ENCODE measurements around the gene ZNF584.
"Not testable (repeated sequence)": the region's sequence is repeated elsewhere in the genome, so short reads cannot be mapped to it uniquely, and the experiment has no call there.

ZNF584 gene

GRCh38 chr19:58374200-58374599 is 34.2 kb upstream of the ZNF584 start:
- H3K36me3 ChIP-seq (ENCODE audit: control insufficient read depth, insufficient read depth, low read length), result no peaks in the 10 kb centered on the region
- no peak overlapping the region for H3K27ac ChIP-seq (ENCODE audit: insufficient read depth, low read depth, low read length, poor library complexity, severe bottlenecking)
- H3K9me3 ChIP-seq (ENCODE audit: control insufficient read depth, low read length), result no peaks in the 10 kb centered on the region
- H3K4me1 ChIP-seq (ENCODE audit: control insufficient read depth, insufficient read depth, low read length), result no peaks in the 10 kb centered on the region
- no peaks in the 10 kb centered on the region for H3K27me3 ChIP-seq (ENCODE audit: control insufficient read depth, insufficient read depth, low read length, poor library complexity, severe bottlenecking)
- WGBS, 2 experiments, result 96 to 98% methylated on average over 3 to 4 of the region's 4 CpGs
- H3K4me3 ChIP-seq (ENCODE audit: insufficient read depth, low read depth, low read length), result no peak overlapping the region

- not testable (repeated sequence) for H3K27ac ChIP-seq (ENCODE audit: insufficient read depth, low read depth, low read length, poor library complexity, severe bottlenecking); H3K27me3 ChIP-seq (ENCODE audit: control insufficient read depth, insufficient read depth, low read length, poor library complexity, severe bottlenecking); H3K4me3 ChIP-seq (ENCODE audit: insufficient read depth, low read depth, low read length); H3K9me3 ChIP-seq (ENCODE audit: control insufficient read depth, low read length); H3K36me3 ChIP-seq (ENCODE audit: control insufficient read depth, insufficient read depth, low read length)
- H3K4me1 ChIP-seq (ENCODE audit: control insufficient read depth, insufficient read depth, low read length), result peaks cover 10% of the 10 kb centered on the region
- 78 to 90% methylated on average over 7 of the region's 7 CpGs for WGBS, 2 experiments
Observed at GRCh38 chr19:58376724-58377123, 31.7 kb upstream of the ZNF584 start.

GRCh38 chr19:58379246-58379645 is 29.2 kb upstream of the ZNF584 start:
- H3K4me3 ChIP-seq (ENCODE audit: insufficient read depth, low read depth, low read length), result no peak overlapping the region
- H3K27ac ChIP-seq (ENCODE audit: insufficient read depth, low read depth, low read length, poor library complexity, severe bottlenecking), result no peak overlapping the region
- no peaks in the 10 kb centered on the region for H3K36me3 ChIP-seq (ENCODE audit: control insufficient read depth, insufficient read depth, low read length)
- no peaks in the 10 kb centered on the region for H3K9me3 ChIP-seq (ENCODE audit: control insufficient read depth, low read length)
- H3K4me1 ChIP-seq (ENCODE audit: control insufficient read depth, insufficient read depth, low read length), result peaks cover 11% of the 10 kb centered on the region
- no peaks in the 10 kb centered on the region for H3K27me3 ChIP-seq (ENCODE audit: control insufficient read depth, insufficient read depth, low read length, poor library complexity, severe bottlenecking)
- 92% methylated on average over 6 of the region's 6 CpGs for WGBS, 2 experiments

GRCh38 chr19:58380037-58380661 is 28.3 kb upstream of the ZNF584 start:
- Histone ChIP-seq H3K9me3 (ENCODE audit: control insufficient read depth, low read length) (no peaks in the 10 kb centered on the region), H3K27ac (ENCODE audit: insufficient read depth, low read depth, low read length, poor library complexity, severe bottlenecking) (peak overlapping the region; percentile 0), H3K36me3 (ENCODE audit: control insufficient read depth, insufficient read depth, low read length) (no peaks in the 10 kb centered on the region), H3K4me1 (ENCODE audit: control insufficient read depth, insufficient read depth, low read length) (peaks cover 11% of the 10 kb centered on the region), H3K4me3 (ENCODE audit: insufficient read depth, low read depth, low read length) (peak overlapping the region; percentile 67), H3K27me3 (ENCODE audit: control insufficient read depth, insufficient read depth, low read length, poor library complexity, severe bottlenecking) (no peaks in the 10 kb centered on the region)
- WGBS, 2 experiments, result 11 to 13% methylated on average over 24 of the region's 24 CpGs

GRCh38 chr19:58380662-58381459 is 27.6 kb upstream of the ZNF584 start, which contains the start of gene ZNF837:
Gene ZNF837 (minus strand): TSS chr19:58381030. CDS start chr19:58369332, 11,698 bp downstream.
- Histone ChIP-seq H3K27ac (ENCODE audit: insufficient read depth, low read depth, low read length, poor library complexity, severe bottlenecking) (peak within 1 kb of the TSS; percentile 0), H3K27me3 (ENCODE audit: control insufficient read depth, insufficient read depth, low read length, poor library complexity, severe bottlenecking) (no peaks in the 10 kb centered on the region), H3K4me1 (ENCODE audit: control insufficient read depth, insufficient read depth, low read length) (peaks cover 16% of the 10 kb centered on the region), H3K4me3 (ENCODE audit: insufficient read depth, low read depth, low read length) (peak within 1 kb of the TSS; percentile 67), H3K9me3 (ENCODE audit: control insufficient read depth, low read length) (no peaks in the 10 kb centered on the region), H3K36me3 (ENCODE audit: control insufficient read depth, insufficient read depth, low read length) (no peaks in the 10 kb centered on the region)
- 0% methylated on average over 83 of the region's 83 CpGs for WGBS, 2 experiments

GRCh38 chr19:58381460-58382212 is 26.8 kb upstream of the ZNF584 start:
- Histone ChIP-seq H3K27me3 (ENCODE audit: control insufficient read depth, insufficient read depth, low read length, poor library complexity, severe bottlenecking) (no peaks in the 10 kb centered on the region), H3K9me3 (ENCODE audit: control insufficient read depth, low read length) (no peaks in the 10 kb centered on the region), H3K36me3 (ENCODE audit: control insufficient read depth, insufficient read depth, low read length) (no peaks in the 10 kb centered on the region), H3K27ac (ENCODE audit: insufficient read depth, low read depth, low read length, poor library complexity, severe bottlenecking) (no peak overlapping the region), H3K4me3 (ENCODE audit: insufficient read depth, low read depth, low read length) (peak overlapping the region; percentile 67), H3K4me1 (ENCODE audit: control insufficient read depth, insufficient read depth, low read length) (peaks cover 19% of the 10 kb centered on the region)
- WGBS, 2 experiments, result 44 to 49% methylated on average over 22 to 25 of the region's 26 CpGs

- Histone ChIP-seq H3K9me3 (ENCODE audit: control insufficient read depth, low read length) (no peaks in the 10 kb centered on the region), H3K36me3 (ENCODE audit: control insufficient read depth, insufficient read depth, low read length) (no peaks in the 10 kb centered on the region)
- 94% methylated on average over 6 of the region's 6 CpGs for WGBS, 2 experiments
Observed at GRCh38 chr19:58382997-58383603, 25.3 kb upstream of the ZNF584 start.

GRCh38 chr19:58385313-58385890 is 23.0 kb upstream of the ZNF584 start:
- peak overlapping the region; percentile 96 for H3K4me3 ChIP-seq (ENCODE audit: insufficient read depth, low read depth, low read length)
- no peak overlapping the region for H3K27ac ChIP-seq (ENCODE audit: insufficient read depth, low read depth, low read length, poor library complexity, severe bottlenecking)
- peaks cover 9% of the 10 kb centered on the region for H3K36me3 ChIP-seq (ENCODE audit: control insufficient read depth, insufficient read depth, low read length)
- no peaks in the 10 kb centered on the region for H3K27me3 ChIP-seq (ENCODE audit: control insufficient read depth, insufficient read depth, low read length, poor library complexity, severe bottlenecking)
- WGBS, 2 experiments, result 88 to 91% methylated on average over 9 of the region's 9 CpGs
- H3K9me3 ChIP-seq (ENCODE audit: control insufficient read depth, low read length), result no peaks in the 10 kb centered on the region
- H3K4me1 ChIP-seq (ENCODE audit: control insufficient read depth, insufficient read depth, low read length), result peaks cover 25% of the 10 kb centered on the region

More at GRCh38 chr19:58382997-58383603, 25.3 kb upstream of the ZNF584 start:
- Histone ChIP-seq H3K4me3 (ENCODE audit: insufficient read depth, low read depth, low read length) (no peak overlapping the region), H3K27me3 (ENCODE audit: control insufficient read depth, insufficient read depth, low read length, poor library complexity, severe bottlenecking) (no peaks in the 10 kb centered on the region), H3K27ac (ENCODE audit: insufficient read depth, low read depth, low read length, poor library complexity, severe bottlenecking) (no peak overlapping the region), H3K4me1 (ENCODE audit: control insufficient read depth, insufficient read depth, low read length) (peaks cover 24% of the 10 kb centered on the region)

GRCh38 chr19:58385891-58386575 is 22.4 kb upstream of the ZNF584 start:
- peaks cover 25% of the 10 kb centered on the region for H3K4me1 ChIP-seq (ENCODE audit: control insufficient read depth, insufficient read depth, low read length)
- 16 to 18% methylated on average over 36 of the region's 36 CpGs for WGBS, 2 experiments
- H3K36me3 ChIP-seq (ENCODE audit: control insufficient read depth, insufficient read depth, low read length), result peaks cover 14% of the 10 kb centered on the region
- H3K27me3 ChIP-seq (ENCODE audit: control insufficient read depth, insufficient read depth, low read length, poor library complexity, severe bottlenecking), result no peaks in the 10 kb centered on the region
- H3K27ac ChIP-seq (ENCODE audit: insufficient read depth, low read depth, low read length, poor library complexity, severe bottlenecking), result peak overlapping the region; percentile 97
- no peaks in the 10 kb centered on the region for H3K9me3 ChIP-seq (ENCODE audit: control insufficient read depth, low read length)
- H3K4me3 ChIP-seq (ENCODE audit: insufficient read depth, low read depth, low read length), result peak overlapping the region; percentile 96

Measured in ectodermal cell (in vitro differentiated cells).